ENCODE data around the gene FOXA2.

DNA sequence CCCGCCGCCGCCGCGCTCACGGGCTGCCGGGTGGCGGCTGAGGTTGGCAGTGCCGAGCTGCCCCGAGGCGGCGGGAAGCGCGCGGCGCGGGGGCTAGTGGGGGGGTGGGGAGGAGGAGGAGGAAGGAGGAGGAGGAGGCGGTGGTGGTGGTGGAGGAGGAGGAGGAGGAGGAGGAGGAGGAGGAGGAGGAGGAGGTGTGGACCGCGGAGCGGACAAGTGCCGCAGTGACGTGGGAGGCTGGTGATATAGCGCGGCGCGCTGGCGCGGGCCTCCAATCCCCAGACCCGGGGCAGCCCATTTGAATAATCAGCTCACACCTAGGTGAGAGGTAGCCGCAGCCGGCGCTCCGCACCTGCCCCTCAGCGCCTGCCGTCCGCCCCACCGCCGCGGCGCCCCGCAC, at the start of gene FOXA2:
- TF ChIP-seq, protein P1, sequence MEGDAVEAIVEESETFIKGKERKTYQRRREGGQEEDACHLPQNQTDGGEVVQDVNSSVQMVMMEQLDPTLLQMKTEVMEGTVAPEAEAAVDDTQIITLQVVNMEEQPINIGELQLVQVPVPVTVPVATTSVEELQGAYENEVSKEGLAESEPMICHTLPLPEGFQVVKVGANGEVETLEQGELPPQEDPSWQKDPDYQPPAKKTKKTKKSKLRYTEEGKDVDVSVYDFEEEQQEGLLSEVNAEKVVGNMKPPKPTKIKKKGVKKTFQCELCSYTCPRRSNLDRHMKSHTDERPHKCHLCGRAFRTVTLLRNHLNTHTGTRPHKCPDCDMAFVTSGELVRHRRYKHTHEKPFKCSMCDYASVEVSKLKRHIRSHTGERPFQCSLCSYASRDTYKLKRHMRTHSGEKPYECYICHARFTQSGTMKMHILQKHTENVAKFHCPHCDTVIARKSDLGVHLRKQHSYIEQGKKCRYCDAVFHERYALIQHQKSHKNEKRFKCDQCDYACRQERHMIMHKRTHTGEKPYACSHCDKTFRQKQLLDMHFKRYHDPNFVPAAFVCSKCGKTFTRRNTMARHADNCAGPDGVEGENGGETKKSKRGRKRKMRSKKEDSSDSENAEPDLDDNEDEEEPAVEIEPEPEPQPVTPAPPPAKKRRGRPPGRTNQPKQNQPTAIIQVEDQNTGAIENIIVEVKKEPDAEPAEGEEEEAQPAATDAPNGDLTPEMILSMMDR (IDR thresholded peaks at IDR 0.05; ENCODE audit: low read depth, low read length, poor library complexity, severe bottlenecking), result no peak
- TF ChIP-seq EZH2phosphoT487 (IDR thresholded peaks at IDR 0.05; ENCODE audit: borderline replicate concordance, low read length), result no peak

All from DOHH2 (cell line).